Measurements from ENCODE around the gene LLGL2.

Gene LLGL2

GRCh38 chr17:75478508-75478907 lies 47.0 kb upstream of the LLGL2 start:
- Histone ChIP-seq H3K9me3 (no peaks in the 10 kb centered on the region), H3K27me3 (no peaks in the 10 kb centered on the region), H3K4me1 (peaks cover 0 to 40% (median 25%) of the 10 kb centered on the region in 4 donors), H3K36me3 (peaks cover 0 to 10% (median 2%) of the 10 kb centered on the region in 3 donors), H3K27ac (peak overlapping the region in 1 of 2 donors; percentile 10), H3K4me3 (no peak overlapping the region)
- intact Hi-C loops (cut with DNase I; ENCODE audit: low total_unique reads): no loop called here
- no peak for DNase-seq
- TF ChIP-seq, protein P1, sequence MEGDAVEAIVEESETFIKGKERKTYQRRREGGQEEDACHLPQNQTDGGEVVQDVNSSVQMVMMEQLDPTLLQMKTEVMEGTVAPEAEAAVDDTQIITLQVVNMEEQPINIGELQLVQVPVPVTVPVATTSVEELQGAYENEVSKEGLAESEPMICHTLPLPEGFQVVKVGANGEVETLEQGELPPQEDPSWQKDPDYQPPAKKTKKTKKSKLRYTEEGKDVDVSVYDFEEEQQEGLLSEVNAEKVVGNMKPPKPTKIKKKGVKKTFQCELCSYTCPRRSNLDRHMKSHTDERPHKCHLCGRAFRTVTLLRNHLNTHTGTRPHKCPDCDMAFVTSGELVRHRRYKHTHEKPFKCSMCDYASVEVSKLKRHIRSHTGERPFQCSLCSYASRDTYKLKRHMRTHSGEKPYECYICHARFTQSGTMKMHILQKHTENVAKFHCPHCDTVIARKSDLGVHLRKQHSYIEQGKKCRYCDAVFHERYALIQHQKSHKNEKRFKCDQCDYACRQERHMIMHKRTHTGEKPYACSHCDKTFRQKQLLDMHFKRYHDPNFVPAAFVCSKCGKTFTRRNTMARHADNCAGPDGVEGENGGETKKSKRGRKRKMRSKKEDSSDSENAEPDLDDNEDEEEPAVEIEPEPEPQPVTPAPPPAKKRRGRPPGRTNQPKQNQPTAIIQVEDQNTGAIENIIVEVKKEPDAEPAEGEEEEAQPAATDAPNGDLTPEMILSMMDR (IDR thresholded peaks at IDR 0.05): no peak

DNA sequence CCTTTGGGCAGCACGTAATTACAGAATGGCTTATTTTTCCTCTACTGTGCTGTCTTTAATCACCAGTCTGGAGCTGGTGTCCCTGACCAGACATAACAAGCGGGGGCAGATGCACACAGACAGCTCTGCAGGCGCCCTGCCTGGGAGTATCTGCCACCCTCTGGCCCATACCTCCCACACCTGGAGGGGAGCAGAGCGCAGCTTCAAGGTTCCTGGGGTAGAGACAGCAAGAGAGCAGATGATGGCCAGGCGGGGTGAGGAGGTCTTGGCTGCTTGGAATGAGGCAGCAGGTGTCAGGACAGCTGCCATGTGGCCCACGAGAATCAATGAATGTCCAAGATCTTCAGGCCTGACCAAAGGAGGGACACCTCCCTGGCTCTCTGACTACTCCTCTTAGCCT lies 45.2 kb upstream of the LLGL2 start:
- H3K27ac ChIP-seq: no peak overlapping the region
- peaks cover 0 to 2% (median 0%) of the 10 kb centered on the region in 3 donors for H3K36me3 ChIP-seq
- intact Hi-C loops (cut with DNase I; ENCODE audit: low total_unique reads): no loop called here
- H3K27me3 ChIP-seq: no peaks in the 10 kb centered on the region
- peaks cover 0 to 35% (median 21%) of the 10 kb centered on the region in 4 donors for H3K4me1 ChIP-seq
- no peaks in the 10 kb centered on the region for H3K9me3 ChIP-seq
- no peak for DNase-seq
- TF ChIP-seq, protein P1 (IDR thresholded peaks at IDR 0.05): no peak
- H3K4me3 ChIP-seq: no peak overlapping the region

DNA sequence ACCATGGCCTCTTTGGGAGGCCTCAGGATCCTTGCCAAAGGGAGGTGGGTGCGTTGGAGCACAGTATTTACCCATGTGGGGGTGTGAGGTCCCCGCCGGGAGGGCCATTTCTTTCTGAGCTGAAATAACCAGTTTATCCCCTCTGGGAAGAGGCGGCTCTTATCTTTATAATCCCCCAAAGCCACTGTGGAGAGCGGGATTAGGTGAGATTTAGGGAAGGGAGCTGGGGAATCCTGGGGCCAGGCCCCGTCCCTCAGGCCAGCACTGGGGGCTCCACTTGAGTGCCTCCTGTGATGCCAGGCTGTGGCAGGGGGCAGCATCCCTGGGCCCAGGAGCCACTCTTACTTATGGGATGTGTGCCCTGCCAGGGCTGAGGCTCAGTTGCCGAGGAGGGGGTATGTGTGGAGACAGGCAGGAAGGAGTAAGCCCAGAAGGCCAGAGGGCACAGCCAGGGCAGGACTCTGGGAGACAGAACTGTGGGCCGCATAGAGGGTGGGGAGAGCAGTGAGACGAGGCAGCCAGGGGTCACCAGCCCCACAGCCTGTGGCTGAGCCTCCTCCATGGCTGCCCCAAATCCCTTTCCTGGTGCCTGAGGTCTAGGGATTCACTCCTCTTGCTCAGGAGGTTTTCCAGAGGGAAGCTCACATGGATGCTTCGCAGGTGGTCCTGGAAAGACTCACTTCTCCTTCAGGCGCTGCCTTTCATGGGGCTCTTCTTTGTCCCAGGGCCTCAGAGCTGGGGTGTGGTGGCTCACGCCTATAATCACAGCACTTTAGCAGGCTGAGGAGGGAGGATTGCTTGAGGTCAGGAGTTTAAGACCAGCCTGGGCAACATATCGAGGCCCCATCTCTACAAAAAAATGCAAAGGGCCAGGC lies 44.1 kb upstream of the LLGL2 start:
- DNase-seq: no peak
- H3K36me3 ChIP-seq: peaks cover 0 to 13% (median 0%) of the 10 kb centered on the region in 3 donors
- H3K4me1 ChIP-seq: peaks cover 0 to 23% (median 10%) of the 10 kb centered on the region in 4 donors
- TF ChIP-seq, protein P1 (IDR thresholded peaks at IDR 0.05): no peak
- H3K27me3 ChIP-seq: no peaks in the 10 kb centered on the region
- intact Hi-C loops (cut with DNase I; ENCODE audit: low total_unique reads): no loop called here
- H3K9me3 ChIP-seq: no peaks in the 10 kb centered on the region
- no peak overlapping the region for H3K27ac ChIP-seq
- no peak overlapping the region for H3K4me3 ChIP-seq

DNA sequence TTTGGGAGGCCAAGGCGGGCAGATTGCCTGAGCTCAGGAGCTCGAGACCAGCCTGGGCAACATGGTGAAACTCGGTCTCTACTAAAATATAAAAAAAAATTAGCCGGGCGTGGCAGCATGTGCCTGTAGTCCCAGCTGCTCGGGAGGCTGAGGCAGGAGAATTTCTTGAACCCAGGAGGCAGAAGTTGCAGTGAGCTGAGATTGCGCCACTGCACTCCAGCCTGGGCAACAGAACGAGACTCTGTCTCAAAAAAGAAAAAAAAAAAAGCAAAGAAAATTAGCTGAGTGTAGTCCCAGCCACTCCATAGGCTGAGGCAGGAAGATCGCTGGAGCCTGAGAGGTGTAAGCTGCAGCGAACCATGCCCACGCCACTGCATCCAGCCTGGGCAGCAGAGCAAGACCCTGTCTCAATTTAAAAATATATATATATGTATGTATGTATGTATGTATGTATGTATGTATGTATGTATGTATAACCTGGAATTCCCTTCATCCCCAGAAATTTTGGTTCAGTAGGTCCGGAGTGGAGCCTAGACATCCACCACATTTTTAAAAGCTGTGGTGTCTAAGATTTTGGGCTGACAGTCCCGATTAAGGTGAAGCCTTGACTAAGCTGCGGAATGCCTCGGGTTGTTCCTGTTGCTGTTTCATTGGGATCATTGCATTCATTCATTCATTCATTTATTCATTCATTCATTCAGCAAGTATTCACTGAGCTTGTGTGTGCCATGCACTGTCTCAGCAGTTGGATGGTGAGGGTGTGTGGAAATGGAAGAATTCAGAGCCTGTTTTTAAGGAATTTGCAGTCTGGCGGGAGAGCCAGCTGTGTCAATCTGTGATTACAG lies 43.2 kb upstream of the LLGL2 start:
- no peak for DNase-seq
- H3K27ac ChIP-seq: no peak overlapping the region
- peaks cover 0 to 19% (median 0%) of the 10 kb centered on the region in 3 donors for H3K36me3 ChIP-seq
- no peak overlapping the region for H3K4me3 ChIP-seq
- peaks cover 0 to 14% (median 2%) of the 10 kb centered on the region in 4 donors for H3K4me1 ChIP-seq
- H3K27me3 ChIP-seq: no peaks in the 10 kb centered on the region
- TF ChIP-seq, protein P1 (IDR thresholded peaks at IDR 0.05): no peak
- no peaks in the 10 kb centered on the region for H3K9me3 ChIP-seq
- intact Hi-C loops (cut with DNase I; ENCODE audit: low total_unique reads): no loop called here

DNA sequence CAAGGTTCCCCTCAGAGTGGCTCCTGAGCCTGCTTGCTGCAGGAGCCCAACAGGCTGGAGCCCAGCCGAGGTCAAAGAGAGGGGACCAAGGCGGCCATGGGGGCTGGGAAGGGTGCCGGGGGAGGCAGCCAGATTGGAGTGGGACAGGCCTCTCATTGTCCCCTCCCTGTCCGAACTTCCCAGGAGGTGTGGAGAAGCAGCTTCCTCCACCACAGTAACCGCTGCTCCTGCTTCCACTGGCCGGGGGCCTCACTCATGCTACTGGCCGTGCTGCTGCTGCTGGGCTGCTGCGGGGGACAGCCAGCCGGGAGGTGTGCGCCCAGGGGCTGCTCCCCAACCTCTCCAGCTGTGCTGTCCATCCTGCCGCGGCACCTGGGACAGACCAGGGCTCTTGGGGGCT lies 39.8 kb upstream of the LLGL2 start:
- Histone ChIP-seq H3K27me3 (no peaks in the 10 kb centered on the region), H3K9me3 (no peaks in the 10 kb centered on the region), H3K4me3 (no peak overlapping the region), H3K36me3 (peaks cover 0 to 43% (median under 1%) of the 10 kb centered on the region in 3 donors), H3K4me1 (peaks cover 0 to 19% (median 3%) of the 10 kb centered on the region in 4 donors), H3K27ac (no peak overlapping the region)
- intact Hi-C loops (cut with DNase I; ENCODE audit: low total_unique reads): no loop called here
- no peak for DNase-seq
- TF ChIP-seq, protein P1 (IDR thresholded peaks at IDR 0.05): no peak
